Glomerular visceral epithelial cell (primary cell): Measurements from ENCODE around the gene PRPF6.

Experiments used
- DNase-seq: peaks from one replicate; pipeline ENCODE4 v3.0.0-alpha.2; 2016; ENCODE audit errors: extremely low spot score

PRPF6 gene

DNA sequence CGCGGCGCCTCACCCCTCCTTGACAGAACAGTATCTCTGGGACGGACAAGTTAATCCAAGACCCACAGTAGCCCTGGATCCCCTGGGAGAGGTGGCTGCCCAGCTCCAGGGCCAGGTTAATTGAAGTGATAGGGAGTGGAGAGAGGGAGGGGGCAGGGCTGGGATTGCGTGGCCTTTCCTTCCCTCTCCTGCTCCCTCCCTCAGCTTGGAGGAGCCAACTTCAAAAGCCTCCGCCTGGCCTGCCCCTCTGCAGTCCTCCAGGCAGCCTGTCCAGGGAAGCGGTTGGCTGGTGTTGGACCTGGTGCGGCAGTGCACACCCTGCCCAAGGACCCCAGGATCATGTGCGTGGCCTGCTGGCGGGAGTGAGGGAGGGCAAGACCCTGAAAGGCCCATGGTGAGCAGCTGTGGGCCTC lies 55.0 kb downstream of the PRPF6 start, which contains the start of gene C20orf204:
Gene C20orf204 (plus strand): TSS at position 250 of the 413 bp plus-strand sequence. CDS start 142 bp downstream, at position 392.
- no peak for DNase-seq

DNA sequence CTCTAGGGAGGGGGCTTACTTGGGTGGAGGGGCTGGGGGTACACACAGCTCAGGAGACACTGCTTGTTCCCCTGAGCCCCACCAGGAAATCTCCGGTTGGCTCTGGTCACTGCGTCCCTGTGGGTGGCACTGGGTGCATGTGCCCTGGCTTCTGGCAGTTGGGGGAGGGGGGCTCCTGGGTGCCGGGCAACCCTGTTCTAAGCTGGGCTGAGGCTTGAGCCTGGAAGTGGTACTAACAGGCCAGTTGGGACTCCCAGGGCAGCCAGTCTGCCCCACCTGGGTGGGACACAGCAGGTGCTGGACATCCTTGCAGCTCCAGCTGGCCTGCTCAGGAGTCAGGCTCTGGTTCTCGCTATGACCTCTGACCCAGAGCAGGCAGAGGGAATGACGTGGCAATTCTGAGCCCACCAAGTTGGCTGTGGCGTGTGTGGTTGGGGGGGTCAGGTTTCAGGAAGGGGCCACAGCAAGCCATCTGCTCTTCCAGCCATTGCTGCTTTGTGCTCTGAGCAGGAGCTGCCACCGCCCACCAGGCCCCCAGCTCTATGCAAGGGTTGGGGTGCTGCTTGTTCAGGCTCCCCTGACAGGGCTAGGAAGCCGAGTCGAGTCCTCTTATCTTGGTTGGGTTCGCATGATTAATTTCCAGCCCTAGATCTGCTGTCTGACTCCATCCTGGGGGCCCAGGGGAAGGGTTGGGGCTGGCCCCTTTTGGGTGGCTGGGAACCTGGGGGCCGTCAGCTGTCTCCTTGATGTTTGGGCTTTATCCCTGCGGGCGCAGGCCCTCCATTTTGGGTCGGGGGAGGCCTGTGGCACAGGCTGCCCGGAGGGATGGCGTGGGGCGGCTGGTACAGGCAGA lies 55.6 kb downstream of the PRPF6 start:
- no peak for DNase-seq

DNA sequence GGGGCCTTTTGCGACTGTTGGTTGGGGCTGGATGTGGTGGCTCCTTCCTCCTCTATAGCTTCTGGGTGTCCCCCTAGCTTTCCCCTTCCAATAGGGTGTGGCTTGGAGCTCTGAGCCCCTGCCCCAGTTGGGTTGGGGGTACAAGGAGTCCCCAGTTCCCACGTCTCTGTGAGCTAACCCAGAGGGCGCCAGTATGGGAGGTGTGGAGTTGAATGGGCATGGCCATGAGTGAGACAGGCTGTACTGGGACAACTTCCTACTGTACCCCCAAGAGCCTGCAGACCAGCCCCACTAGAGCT lies 56.2 kb downstream of the PRPF6 start:
- no peak for DNase-seq

DNA sequence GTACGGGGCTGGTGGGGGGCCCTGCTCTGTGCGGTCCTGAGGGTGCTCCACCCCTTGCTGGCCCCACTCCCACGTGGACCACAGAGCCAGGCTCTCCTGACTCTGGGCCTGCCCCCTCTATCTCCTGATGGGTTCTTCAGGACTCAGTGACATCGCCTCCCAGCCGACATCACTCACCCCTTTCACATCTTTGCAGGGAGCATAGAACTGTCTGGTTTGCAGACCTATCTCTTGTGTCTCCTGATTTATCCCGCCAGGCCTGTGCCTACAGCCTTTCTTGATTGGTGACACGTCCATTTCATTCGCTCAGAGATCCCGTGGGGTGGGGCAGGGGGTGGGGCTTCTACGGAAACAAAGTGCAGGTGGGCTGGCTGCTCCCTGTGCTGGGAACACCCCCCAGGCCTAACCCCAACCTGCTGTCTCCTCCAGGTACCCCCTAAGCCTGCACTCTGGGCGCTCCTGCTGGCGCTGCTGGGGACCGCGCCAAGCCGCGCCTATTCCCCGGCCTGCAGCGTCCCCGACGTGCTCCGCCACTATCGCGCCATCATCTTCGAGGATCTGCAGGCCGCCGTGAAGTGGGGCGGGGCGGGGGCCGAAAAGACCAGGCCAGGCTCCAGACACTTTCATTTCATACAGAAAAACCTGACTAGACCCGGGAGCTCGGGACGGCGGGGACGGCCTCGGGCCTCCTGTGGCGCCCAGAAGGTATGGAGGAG lies 56.7 kb downstream of the PRPF6 start:
- no peak for DNase-seq

DNA sequence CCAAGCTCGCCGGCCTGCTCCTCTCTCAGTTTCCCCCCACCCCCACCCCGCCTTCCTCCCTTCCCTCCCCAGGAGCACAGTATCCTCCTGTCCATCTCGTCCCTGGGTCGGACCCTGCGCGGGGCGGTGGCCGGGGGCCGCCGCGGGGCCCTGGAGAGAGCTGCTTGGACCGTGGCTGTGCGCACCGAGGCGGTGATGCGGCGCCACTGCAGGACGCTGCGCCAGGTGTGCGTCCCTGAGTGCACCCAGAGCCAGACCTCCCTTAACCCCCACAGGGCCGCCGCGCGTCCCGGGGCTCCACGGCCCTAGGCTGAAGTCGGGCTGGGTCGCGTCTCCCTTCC lies 57.3 kb downstream of the PRPF6 start:
- DNase-seq, result no peak

DNA sequence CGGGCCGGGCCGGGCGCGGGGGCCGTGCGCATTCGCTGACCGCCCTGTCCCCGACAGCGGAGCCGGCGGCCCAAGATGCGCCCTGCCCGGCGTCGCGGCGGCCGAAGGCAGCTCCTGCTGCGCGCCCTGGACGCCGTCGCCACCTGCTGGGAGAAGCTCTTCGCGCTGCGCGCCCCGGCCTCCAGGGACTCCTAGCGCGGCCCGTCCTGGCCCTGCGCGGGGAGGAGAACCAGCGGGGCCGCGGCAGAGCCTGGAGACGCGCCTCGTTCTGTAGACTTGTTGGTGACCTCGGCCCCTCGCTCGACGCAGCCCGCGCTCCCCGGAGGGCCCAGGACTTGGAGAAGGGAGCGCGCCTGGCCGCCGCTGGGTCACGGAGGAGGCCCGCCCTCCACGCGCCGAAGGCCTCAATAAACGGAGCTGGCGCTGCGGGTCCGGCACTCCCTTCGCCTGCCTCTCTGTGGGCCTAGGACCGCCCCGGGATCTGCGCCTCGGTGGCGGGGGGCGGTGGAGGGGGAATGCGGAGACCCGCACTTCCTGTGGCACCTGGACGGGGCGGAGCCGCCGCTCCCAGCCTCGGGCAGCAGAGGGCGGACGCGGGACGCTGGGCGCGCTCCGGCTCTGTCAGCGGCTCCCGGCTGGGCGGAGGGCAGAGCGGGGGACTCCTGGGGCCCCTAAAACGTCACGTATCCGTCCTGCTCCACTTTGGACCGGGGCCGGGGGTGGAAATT lies 57.8 kb downstream of the PRPF6 start:
- DNase-seq, result peak; percentile 78

DNA sequence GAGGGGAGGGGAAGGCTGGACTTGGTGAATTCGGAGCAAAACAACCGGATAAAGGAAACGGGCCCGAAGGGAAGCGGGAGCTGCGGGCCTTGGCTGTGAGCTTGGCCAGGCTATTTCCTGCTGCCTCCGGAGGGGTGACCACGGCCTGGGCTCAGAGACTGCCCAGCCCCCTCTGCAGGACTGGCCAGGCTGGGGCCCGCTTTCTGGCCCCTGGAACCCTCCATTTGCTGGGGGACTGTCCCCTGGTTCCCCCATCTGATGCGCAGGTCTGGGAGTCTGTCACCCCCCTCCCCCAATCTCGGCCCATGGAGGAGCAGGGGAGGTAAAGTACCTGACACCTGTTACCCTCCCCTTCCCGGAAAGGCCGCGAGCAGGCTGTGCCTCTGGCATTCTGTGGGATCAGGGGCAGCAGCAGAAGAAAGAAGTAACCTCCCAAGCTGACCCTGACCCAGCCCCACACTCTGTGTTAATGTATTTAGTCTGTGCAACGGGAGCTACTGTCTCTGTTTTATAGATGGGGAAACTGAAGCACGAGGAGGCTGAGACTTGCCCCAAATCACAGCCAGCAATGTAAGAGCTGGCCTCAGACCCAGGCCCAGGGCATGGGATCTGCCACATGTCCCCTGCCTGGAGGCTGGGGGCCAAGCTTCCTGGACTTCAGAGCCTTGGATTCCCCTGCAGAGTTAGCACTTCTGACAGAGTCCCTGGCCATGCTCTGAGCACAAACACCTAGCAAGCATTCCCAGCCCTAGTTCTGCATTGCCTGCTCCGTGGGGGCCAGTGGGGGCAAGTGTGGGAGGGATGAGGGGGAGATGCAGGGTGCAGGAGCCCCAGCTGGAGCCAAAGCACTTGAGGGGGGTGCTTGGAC lies 58.6 kb downstream of the PRPF6 start:
- DNase-seq, result no peak

DNA sequence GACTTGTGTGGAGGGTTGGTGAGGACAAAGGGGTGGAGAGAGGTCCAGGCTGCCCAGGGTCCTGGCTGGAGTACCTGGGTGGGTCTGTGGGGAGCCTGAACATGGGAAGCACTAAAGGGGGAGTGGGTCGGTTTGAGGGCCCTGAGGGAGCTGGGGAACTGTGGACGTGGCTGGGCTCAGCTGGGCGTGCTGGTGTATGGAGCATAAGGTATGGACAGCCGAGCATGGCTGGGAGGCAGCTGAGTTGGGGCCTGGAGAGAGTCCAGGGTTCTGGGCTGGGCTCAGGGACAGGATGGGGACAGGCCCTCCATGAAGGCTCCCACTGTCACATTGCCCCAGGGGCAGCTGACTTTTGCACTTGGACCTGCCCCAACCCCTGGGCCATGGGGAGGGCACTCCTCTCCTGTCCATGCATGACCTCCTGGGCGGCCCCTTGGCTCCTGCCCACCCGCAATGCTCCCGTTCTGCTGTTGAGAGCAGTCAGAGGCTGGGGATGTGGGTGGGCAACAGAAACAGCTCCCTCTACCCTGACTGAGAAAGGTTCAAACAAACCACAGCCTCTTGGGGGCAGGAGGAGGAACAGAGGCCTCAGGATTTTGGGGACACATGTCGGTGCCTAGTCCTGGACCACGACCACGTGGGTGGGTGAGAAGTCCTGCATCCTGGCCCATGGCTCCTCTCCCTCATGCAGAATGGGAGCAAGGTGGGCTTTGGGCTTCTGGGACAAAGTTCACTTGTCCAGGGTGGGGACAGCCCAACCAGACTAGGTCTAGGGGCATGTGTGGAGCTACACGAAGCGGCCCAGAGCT lies 59.5 kb downstream of the PRPF6 start:
- DNase-seq, result no peak

DNA sequence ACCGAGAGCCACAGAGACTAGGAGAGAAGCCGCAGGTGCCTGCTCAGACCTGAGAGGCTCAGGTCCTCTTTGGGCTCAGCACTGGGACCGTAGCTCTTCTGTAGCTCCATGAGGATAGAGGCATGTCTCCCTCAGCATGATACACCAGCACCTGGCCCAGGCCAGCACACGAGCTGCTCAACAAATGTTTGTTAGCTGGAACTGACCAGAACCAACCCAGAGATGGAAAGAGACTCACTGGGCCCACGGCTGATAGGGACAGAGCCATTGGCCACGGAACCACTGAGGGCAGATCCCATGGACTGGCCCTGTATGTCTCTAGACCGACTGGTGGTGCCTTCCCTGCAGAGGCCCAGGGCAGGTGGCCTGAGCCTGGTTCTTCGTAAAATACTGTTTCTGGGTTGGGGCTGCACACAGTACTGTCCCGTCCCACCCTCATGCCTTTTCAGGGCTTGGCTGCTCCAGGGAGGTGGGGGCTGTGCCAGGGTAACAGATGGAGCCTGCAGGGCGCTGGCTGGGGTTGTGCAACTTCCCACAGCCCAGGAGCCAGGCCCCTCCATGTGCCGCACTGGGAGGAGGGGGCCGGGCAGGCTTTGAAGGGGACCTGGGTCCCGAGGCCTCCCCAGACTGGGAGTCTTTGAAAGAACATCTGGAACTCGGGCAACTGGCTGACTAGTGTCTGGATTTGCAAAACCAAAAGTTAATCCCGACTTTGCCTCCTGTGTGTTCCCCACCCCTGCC lies 60.3 kb downstream of the PRPF6 start:
- no peak for DNase-seq

DNA sequence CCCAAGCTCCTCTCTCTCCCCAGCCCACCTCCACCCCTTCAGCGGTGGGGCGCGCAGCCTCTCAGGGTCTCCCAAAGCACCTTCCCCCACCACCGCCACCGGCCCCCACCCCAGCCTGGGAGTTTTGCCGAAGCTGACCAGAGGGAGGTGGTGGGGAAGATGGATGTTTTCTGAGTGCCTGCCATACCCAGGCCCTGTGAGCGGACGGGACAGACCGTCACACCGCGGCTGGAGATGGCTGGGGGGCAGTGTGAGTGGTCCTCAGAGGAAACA lies 60.8 kb downstream of the PRPF6 start:
- DNase-seq, result no peak

DNA sequence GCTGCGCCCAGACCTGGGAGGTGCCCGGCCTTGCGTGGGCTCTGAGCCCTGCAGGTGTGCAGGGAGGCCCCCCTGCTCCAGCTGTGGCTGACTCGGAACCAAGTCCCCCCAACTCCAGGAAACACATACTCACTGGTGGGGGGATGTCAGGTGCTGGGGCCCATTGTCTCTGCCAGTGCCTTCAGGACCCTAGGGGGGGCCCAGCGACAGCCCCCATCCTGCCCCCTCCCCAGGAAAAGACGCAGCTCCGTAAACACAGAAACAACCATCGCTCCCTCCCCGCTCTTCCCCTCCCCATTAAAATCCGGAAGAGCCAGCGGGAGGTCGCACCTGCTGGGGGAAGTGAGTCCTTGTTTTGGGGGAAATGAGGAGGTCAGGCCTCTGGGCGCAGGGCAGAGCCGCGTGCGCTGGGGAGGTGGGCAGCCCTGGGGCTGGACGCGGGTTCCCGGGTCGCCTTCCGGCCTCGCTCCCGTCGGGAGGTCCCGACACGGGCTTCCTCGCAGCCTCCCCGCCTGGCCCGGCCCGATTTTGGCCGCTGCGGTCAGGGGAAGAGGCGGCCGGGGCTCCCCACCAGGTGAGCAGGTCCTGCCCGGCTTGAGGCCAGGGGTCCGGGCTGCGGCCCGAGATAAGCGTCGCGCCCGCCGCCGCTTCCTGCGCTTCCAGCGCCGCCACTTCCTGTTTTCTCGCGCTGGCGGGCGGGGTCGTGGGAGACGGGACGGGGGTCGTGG lies 61.3 kb downstream of the PRPF6 start:
- DNase-seq, result no peak

DNA sequence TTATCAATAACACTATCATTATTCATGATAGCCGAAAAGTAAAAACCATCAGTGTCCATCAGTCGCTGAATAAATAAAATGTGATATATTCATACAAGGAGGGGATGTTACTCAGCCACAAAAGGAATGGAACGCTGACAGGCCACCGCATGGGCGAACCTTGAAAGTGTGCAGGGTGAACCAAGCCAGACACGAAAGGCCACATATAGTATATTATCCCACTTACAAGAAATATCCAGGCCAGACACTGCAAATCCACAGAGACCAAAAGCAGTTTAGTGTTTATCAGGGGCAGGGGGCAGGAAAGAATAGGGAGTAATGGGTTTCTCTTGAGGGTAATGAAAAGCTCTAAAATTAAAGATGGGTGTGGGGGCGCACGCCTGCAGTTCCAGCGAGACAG lies 62.8 kb downstream of the PRPF6 start:
- DNase-seq, result no peak

DNA sequence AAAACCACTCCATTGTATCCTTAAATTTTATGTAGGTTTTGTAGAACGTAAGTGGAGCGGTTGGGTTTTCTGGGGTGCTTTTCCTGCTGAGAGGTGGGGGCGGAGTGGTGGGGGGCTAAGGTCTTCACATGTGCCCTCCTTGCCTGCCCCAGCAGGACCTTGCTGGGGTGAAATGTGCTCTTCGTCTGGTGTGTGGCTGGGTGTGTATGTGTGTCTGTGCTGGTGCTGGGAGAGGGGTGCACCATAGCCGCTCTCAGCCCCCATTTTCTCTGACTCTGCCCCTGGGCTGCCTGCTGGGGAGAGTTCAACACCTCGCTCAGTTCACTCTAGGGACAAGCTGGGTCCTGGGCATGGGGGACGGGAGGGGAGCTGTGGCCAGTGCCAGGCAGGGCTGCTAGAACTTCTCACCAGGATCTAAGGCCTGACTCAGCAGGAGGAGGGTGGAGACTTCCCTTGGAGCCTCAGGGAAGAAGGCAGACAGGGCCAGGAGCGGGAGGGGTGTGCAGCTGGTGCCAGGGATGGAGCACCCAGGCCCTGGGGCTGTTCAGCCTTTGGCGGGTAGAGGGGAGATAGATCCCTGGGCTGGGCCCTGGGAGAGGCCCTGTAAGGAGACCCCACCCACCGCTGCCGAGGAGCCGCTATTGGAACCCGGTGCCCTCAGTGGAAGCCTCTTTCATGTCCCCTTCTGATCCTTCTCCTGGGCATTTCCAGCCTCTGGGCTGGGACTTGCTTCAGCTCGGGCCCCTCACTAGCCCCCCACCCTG lies 63.7 kb downstream of the PRPF6 start:
- peak; percentile 59 for DNase-seq

DNA sequence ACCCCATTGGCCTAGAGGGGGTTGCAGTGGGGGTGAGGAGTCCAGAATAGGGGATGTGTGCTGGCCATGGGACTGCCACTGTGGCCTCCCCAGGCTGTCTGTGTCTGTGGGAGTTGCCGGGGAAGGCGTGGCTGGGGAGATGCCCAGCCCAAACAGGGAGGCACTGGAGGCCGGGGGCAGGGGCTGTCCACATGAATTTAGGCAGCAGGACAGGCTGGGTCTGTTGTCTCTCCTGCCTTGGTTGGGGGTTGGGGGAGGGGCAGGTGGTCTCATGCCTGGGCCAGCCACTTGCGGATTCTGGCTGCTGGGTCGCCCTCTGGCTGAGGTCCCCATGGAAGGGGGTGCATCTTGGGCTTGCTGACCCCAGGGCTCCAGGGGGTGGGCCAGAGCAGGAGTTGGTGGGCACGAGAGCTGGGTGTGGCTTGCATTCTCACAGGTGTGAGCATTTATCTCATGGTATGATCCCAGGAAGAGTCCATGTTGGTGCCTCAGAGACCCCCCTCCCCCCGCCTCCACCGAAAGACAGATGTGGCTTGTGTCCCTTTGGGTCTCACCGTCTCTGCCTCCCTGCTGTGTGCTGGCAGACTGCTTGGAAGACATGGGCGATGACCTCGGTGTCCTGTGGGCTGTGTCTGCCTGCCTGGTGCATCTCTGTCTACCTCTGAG lies 64.5 kb downstream of the PRPF6 start:
- DNase-seq, result no peak

DNA sequence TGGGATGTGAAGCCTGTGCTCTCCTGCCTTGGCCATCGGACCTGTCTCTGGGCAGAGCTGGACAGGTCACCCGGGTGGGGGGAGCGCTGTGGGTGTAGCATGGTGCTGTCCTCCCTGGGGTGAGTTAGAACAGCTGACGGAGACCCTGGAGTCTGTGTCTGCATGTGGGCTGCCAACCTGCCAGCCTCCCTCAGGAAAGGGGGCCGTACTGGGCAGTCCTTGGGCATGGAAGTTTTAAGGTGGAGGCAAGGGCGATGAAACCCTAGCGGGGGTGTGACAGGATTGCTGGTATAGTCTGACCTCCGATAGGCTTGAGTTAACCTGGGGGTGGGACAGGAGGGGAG lies 66.1 kb downstream of the PRPF6 start:
- DNase-seq, result no peak

DNA sequence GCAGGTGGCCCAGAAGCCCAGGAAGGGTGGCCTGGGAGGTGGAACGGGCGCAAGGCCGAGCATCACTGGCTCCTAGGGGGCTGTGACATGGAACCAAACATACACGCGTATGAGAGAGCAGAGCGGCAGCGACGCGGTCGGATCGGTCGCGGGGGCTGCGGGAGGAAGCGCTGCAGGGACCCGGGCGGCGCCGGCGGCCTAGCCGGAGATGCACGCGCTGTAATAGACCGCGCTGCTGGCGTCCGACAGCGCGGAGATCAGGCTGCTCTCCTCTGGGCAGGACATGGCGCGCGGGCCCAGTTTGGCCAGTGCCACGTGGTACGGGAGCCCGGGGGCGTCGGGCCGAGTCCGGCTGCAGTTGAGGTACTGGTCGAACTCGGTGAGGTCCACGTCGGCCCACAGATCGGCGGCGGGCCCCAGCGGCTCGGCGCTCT lies 67.1 kb downstream of the PRPF6 start:
- DNase-seq, result no peak

DNA sequence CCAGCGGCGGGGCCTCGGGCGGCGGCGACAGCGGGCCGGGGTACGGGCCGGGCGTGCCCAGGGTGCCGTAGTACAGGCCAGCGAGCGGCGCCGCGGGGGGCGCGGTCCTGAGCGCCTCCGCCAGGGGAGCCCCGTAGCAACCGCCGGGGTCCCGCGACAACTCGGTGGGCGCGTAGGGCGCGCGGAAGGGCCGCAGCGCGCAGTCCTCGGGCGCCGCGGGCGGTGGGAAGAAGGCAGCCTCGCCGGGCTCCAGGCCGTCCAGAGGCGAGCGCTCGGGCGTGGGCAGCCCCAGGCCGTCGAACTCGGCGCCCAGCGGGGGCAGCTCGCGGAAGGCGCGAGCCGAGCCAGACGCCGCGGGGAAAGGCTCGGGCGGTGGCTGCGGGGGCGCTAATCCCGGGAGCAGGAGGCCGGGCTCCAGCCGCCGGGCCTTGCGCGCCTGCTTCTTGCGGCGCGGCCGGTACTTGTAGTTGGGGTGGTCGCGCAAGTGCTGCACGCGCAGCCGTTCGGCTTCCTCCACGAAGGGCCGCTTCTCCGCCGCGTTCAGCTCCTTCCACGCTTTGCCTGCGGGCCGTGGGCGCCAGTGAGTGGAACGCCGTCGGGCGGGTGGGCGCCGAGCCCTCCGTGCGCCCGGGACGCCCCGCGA lies 67.6 kb downstream of the PRPF6 start:
- DNase-seq, result no peak
